Endothelial cell of umbilical vein (primary cell): ENCODE results near the gene SLC25A34. TPM values are rescaled to one million over a fixed set of nuclear protein-coding genes. Genes with fewer than 3 reads are reported as not detected.

Experiments
- BruUV-seq: library from RNA; stranded (reverse); fragments of 400-500 nt; replicated peaks from 2 replicates; lab custom pipeline; 2021; lab: Mats Ljungman, UMichigan
- CTCF ChIA-PET: fragments of 300-600, 350-600 bp; sonication (Branson Sonifier 250); formaldehyde crosslinking; loops from one replicate; lab custom pipeline; 2021; ENCODE audit warnings: antibody characterized with exemption, inconsistent platforms; lab: Charles Lee
- POLR2A ChIA-PET: fragments of 300-600, 350-600 bp; sonication (Branson Sonifier 250); formaldehyde crosslinking; loops from one replicate; lab custom pipeline; 2021; ENCODE audit warnings: antibody characterized with exemption, inconsistent platforms; lab: Charles Lee
- DNase-seq: peaks from one replicate; pipeline ENCODE4 v3.0.0-alpha.2; 2011; ENCODE audit warnings: low read depth, low spot score
- FAIRE-seq: peaks from 2 replicates; lab custom pipeline; 2011; peaks lifted over from hg19 to GRCh38; lab: Jason Lieb, UNC
- H2AFZ ChIP-seq: 2 replicates; pipeline ENCODE4 v1.6.0; 2012; ENCODE audit warnings: low read depth, low read length, control low read depth, inconsistent platforms
- H3K27ac ChIP-seq: 2 replicates; pipeline ENCODE4 v1.5.1; 2011; ENCODE audit warnings: low read depth, mild to moderate bottlenecking, control low read depth, low read length, moderate library complexity; ENCODE audit not compliant: insufficient read depth
- H3K27me3 ChIP-seq, 2 experiments: 2 replicates each; pipeline versions ENCODE4 v1.6.0 to v1.6.1; 2011; ENCODE audit warnings: low read length in 2 of 2, mixed read lengths in 1 of 2; ENCODE audit not compliant: control insufficient read depth in 2 of 2, insufficient read depth in 2 of 2
- H3K36me3 ChIP-seq, 2 experiments: 2 replicates in 1 of 2; 3 replicates in 1 of 2; pipeline ENCODE4 v1.5.1; 2011; ENCODE audit warnings: low read length in 2 of 2, mild to moderate bottlenecking in 1 of 2, moderate library complexity in 1 of 2; ENCODE audit not compliant: control insufficient read depth in 2 of 2, insufficient read depth in 2 of 2; ENCODE audit errors: extremely low read depth in 1 of 2
- H3K4me1 ChIP-seq: 3 replicates; pipeline ENCODE4 v1.5.1; 2011; ENCODE audit warnings: mild to moderate bottlenecking, low read length; ENCODE audit not compliant: control insufficient read depth, insufficient read depth; ENCODE audit errors: extremely low read depth
- H3K4me2 ChIP-seq: 2 replicates; pipeline ENCODE4 v1.6.1; 2011; ENCODE audit warnings: low read length, control low read depth, mixed read lengths; ENCODE audit not compliant: insufficient read depth
- H3K4me3 ChIP-seq, 3 experiments: fragments of 200-600 bp in 1 of 3; sonication (generic), shearing (Covaris generic) in 1 of 3; replicated peaks in 1 of 3; 2 replicates each; pipeline ENCODE4 v1.5.1; 2011 to 2016; ENCODE audit warnings: control low read depth in 3 of 3, low read length in 3 of 3, mild to moderate bottlenecking in 2 of 3, inconsistent platforms in 1 of 3, low read depth in 1 of 3, moderate library complexity in 1 of 3; ENCODE audit not compliant: insufficient read depth in 1 of 3
- H3K79me2 ChIP-seq: 2 replicates; pipeline ENCODE4 v1.6.0; 2012; ENCODE audit warnings: low read length, inconsistent platforms; ENCODE audit not compliant: control insufficient read depth, insufficient read depth
- H3K9ac ChIP-seq: replicated peaks from 2 replicates; pipeline ENCODE3; 2011; ENCODE audit warnings: low read length, control low read depth; ENCODE audit not compliant: insufficient read depth; ENCODE audit errors: extremely low read depth
- H3K9me1 ChIP-seq: replicated peaks from 3 replicates; pipeline ENCODE4 v1.6.0; 2011; ENCODE audit warnings: mild to moderate bottlenecking, low read length; ENCODE audit not compliant: control insufficient read depth, insufficient read depth; ENCODE audit errors: extremely low read depth
- H3K9me3 ChIP-seq: replicated peaks from 2 replicates; pipeline ENCODE4 v1.5.1; 2012; ENCODE audit warnings: low read length, inconsistent platforms; ENCODE audit not compliant: control insufficient read depth, insufficient read depth
- H4K20me1 ChIP-seq: replicated peaks from 2 replicates; pipeline ENCODE3; 2011; ENCODE audit warnings: mild to moderate bottlenecking, low read length; ENCODE audit not compliant: control insufficient read depth, insufficient read depth; ENCODE audit errors: extremely low read depth
- EZH2 ChIP-seq: IDR thresholded peaks from 2 replicates; pipeline ENCODE4 v1.6.1; 2012; ENCODE audit warnings: borderline replicate concordance, low read depth, mild to moderate bottlenecking, moderate library complexity, low read length, inconsistent platforms; ENCODE audit not compliant: severe bottlenecking
- FOS ChIP-seq: IDR thresholded peaks from 2 replicates; pipeline ENCODE4 v1.6.1; 2011; ENCODE audit warnings: mild to moderate bottlenecking, low read length, moderate library complexity, borderline replicate concordance; ENCODE audit not compliant: insufficient read depth
- GATA2 ChIP-seq: IDR thresholded peaks from 2 replicates; pipeline ENCODE4 v1.7.0; 2011; ENCODE audit warnings: low read depth, mild to moderate bottlenecking, moderate library complexity, mixed read lengths, low read length; ENCODE audit not compliant: insufficient read length, insufficient read depth
- JUN ChIP-seq: IDR thresholded peaks from 2 replicates; pipeline ENCODE4 v1.6.1; 2011; ENCODE audit warnings: borderline replicate concordance, low read depth; ENCODE audit not compliant: insufficient read length, insufficient read depth
- MYC ChIP-seq: IDR thresholded peaks from one replicate; pipeline ENCODE4 v1.6.1; 2011; ENCODE audit warnings: mild to moderate bottlenecking, low read depth, low read length
- POLR2A ChIP-seq: IDR thresholded peaks from 2 replicates; pipeline ENCODE4 v1.6.1; 2012; ENCODE audit warnings: low read depth, mild to moderate bottlenecking, control low read depth, low read length
- dilution Hi-C: fragments of 300-500 bp; cut with MboI; formaldehyde crosslinking; loops from one replicate; pipeline ENCODE4 v1.15.0; 2019; ENCODE audit warnings: low sequenced_read_pairs; ENCODE audit not compliant: extremely low pct_ligation_motif_present
- intact Hi-C: fragments of 100-400 bp; cut with micrococcal nuclease; formaldehyde crosslinking; loops from one replicate; pipeline ENCODE4 v1.10.0; 2022
- polyA plus RNA-seq, 4 experiments: library from polyadenylated mRNA; depleted of rRNA in 3 of 4; stranded (reverse) in 3 of 4; unstranded in 1 of 4; fragments of >200 nt; gene quantifications; 2 replicates each; pipeline versions ENCODE4 v1.2.1 to v1.2.3, GENCODE V29; 2011 to 2012; ENCODE audit warnings: missing spikeins in 1 of 4
- total RNA-seq: library from RNA; stranded (reverse); gene quantifications from 2 replicates; pipeline ENCODE4 v1.2.3, GENCODE V29; 2021
- TF ChIP-seq, protein P1 (sequence below), 2 donors: IDR thresholded peaks; 1 replicate in 1 of 2; 2 replicates in 1 of 2; pipeline ENCODE4 v1.5.1; 2011; ENCODE audit warnings: low read length in 2 of 2, mild to moderate bottlenecking in 2 of 2, moderate library complexity in 2 of 2, control low read depth in 1 of 2, inconsistent platforms in 1 of 2, low read depth in 1 of 2; ENCODE audit not compliant: insufficient read depth in 1 of 2; ENCODE audit errors: extremely low read depth in 1 of 2
- TF ChIP-seq, protein P2 (sequence below): IDR thresholded peaks from 2 replicates; pipeline ENCODE4 v1.6.1; 2011; ENCODE audit not compliant: insufficient read depth, insufficient read length

SLC25A34 gene
- total and polyA plus RNA-seq, 2 donors (not counting 3 experiments of a cell fraction or from before 2014, with no cell fraction given) = 0.90 to 1.1 TPM

DNA sequence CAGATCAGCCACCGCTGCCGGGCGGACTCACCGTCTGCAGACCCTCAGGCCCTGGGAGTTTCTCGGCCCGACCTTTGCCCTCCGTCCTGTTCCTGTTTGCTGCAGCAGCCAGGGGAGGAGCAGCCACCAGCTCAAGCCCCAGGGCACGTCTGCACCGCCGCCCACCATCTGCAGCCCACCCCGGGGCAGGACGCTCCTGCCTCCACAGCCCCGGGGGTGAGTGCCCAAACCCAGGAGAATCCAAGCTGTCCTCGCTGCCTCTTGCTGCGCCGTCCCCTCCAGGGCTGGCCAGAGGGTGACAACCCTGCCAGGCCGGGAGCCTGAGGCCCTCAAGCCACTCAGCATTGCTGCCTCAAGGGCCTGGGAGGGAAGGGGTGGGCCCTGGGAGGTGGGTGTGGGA lies 1.2 kb upstream of the SLC25A34 start:
- Histone ChIP-seq H4K20me1 (no peaks in the 10 kb centered on the region), H3K36me3 (peaks cover 2 to 31% of the 10 kb centered on the region in 2 experiments), H3K27me3 (no peaks in the 10 kb centered on the region), H3K9me1 (no peaks in the 10 kb centered on the region), H3K27ac (no peak overlapping the region), H2AFZ (no peak overlapping the region), H3K9ac (no peak overlapping the region), H3K4me2 (no peak overlapping the region), H3K4me3 (no peak overlapping the region), H3K79me2 (no peaks in the 10 kb centered on the region), H3K9me3 (no peaks in the 10 kb centered on the region), H3K4me1 (no peaks in the 10 kb centered on the region)
- POLR2A ChIA-PET = no interaction called here
- BruUV-seq = no TSS peak
- TF ChIP-seq EZH2 (no peak), MYC (no peak), GATA2 (no peak), JUN (no peak), POLR2A (no peak), FOS (no peak)
- TF ChIP-seq, protein P1, sequence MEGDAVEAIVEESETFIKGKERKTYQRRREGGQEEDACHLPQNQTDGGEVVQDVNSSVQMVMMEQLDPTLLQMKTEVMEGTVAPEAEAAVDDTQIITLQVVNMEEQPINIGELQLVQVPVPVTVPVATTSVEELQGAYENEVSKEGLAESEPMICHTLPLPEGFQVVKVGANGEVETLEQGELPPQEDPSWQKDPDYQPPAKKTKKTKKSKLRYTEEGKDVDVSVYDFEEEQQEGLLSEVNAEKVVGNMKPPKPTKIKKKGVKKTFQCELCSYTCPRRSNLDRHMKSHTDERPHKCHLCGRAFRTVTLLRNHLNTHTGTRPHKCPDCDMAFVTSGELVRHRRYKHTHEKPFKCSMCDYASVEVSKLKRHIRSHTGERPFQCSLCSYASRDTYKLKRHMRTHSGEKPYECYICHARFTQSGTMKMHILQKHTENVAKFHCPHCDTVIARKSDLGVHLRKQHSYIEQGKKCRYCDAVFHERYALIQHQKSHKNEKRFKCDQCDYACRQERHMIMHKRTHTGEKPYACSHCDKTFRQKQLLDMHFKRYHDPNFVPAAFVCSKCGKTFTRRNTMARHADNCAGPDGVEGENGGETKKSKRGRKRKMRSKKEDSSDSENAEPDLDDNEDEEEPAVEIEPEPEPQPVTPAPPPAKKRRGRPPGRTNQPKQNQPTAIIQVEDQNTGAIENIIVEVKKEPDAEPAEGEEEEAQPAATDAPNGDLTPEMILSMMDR (IDR thresholded peaks at IDR 0.05; ENCODE audit: extremely low read depth in 1 of 2, insufficient read depth in 1 of 2, low read depth in 1 of 2, low read length in 2 of 2) = no peak
- TF ChIP-seq, protein P2, sequence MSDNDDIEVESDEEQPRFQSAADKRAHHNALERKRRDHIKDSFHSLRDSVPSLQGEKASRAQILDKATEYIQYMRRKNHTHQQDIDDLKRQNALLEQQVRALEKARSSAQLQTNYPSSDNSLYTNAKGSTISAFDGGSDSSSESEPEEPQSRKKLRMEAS = no peak
- CTCF ChIA-PET = no interaction called here
- no peak for DNase-seq
- intact Hi-C loops = no loop called here
- dilution Hi-C loops = no loop called here
- no peak for FAIRE-seq
